HAP-1 (cell line): ENCODE data around the gene ALDH3B2.
"Not testable (repeated sequence)": the region's sequence is repeated elsewhere in the genome, so short reads cannot be mapped to it uniquely, and the experiment has no call there.

Source experiments
- DNase-seq, 2 experiments: peaks; one replicate each; pipeline ENCODE4 v3.0.0-alpha.2; 2016 to 2020; ENCODE audit warnings: low spot score in 2 of 2
- H3K27me3 ChIP-seq: fragments of 250-450 bp; sonication (Bioruptor Pico); 2 replicates; pipeline ENCODE4 v1.5.1; 2020; ENCODE audit warnings: low read depth, mild to moderate bottlenecking, moderate library complexity
- H3K36me3 ChIP-seq: fragments of 250-450 bp; sonication (Bioruptor Pico); replicated peaks from 2 replicates; pipeline ENCODE4 v1.5.1; 2020; ENCODE audit warnings: mild to moderate bottlenecking
- H3K4me1 ChIP-seq: fragments of 250-450 bp; sonication (Bioruptor Pico); 2 replicates; pipeline ENCODE4 v1.5.1; 2020; ENCODE audit warnings: mild to moderate bottlenecking
- H3K4me3 ChIP-seq: fragments of 250-450 bp; sonication (Bioruptor Pico); 2 replicates; pipeline ENCODE4 v1.5.1; 2020; ENCODE audit warnings: mild to moderate bottlenecking, moderate library complexity
- H3K9me3 ChIP-seq: fragments of 250-450 bp; sonication (Bioruptor Pico); 2 replicates; pipeline ENCODE4 v1.5.1; 2020; ENCODE audit warnings: mild to moderate bottlenecking, moderate library complexity
- in situ Hi-C: fragments of 300-500 bp; cut with MboI; formaldehyde crosslinking; loops from 3 replicates; pipeline ENCODE4 v1.14.3; 2020; ENCODE audit warnings: low sequenced_read_pairs, inconsistent platforms, mixed read lengths

The ALDH3B2 gene

DNA sequence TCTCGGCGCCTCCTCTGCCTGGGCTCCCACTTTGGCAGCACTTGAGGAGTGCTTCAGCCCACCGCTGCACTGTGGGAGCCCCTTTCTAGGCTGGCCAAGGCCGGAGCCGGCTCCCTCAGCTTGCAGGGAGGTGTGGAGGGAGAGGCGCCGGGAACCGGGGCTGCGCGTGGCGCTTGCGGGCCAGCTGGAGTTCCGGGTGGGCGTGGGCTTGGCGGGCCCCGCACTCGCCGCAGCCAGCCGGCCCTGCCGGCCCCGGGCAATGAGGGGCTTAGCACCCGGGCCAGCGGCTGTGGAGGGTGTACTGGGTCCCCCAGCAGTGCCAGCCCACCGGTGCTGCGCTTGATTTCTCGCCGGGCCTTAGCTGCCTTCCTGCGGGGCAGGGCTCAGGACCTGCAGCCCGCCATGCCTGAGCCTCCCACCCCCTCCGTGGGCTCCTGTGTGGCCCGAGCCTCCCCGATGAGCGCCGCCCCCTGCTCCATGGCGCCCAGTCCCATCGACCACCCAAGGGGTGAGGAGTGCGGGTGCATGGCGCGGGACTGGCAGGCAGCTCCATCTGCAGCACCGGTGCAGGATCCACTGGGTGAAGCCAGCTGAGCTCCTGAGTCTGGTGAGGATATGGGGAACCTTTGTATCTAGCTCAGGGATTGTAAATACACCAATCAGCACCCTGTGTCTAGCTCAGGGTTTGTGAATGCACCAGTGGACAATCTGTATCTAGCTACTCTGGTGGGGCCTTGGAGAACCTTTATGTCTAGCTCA, 55.3 kb downstream of the ALDH3B2 start:
- in situ Hi-C loops, H3K4me3 ChIP-seq, H3K4me1 ChIP-seq, H3K27me3 ChIP-seq, DNase-seq, H3K9me3 ChIP-seq, H3K36me3 ChIP-seq: not testable (repeated sequence)

DNA sequence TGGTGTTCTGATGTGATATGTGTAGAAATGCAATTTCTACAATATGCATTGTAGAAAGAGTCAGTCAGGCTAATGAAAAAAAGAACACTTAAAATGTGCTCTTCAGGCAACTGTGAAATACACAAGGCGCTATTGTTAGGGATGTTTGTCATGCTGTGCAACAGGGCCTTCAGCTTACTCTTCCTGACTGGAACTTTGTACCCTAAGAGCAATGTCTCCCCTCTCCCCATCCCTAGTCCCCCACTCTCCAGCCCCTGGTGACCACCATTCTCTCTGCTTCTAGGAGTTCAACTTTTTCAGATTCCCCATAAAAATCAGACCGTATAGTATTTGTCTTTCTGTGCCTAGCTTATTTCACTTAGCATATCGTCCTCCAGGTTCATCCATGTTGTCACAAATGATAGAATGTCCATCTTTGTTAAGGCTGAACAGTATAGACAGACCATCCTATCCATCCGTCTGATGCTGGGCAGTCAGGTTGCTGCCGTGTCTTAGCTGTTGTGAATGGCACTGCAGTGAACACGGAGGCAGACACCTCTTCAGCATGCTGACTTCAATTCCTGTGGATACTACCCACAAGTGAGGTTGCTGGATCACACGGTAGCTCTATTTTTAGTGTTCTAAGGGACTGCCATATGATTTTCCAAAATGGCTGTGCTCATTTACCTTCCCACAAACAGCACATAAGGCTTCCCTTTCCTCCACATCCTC, 57.0 kb downstream of the ALDH3B2 start:
- Histone ChIP-seq H3K4me3 (no peak overlapping the region), H3K36me3 (peaks cover 5% of the 10 kb centered on the region), H3K27me3 (no peaks in the 10 kb centered on the region), H3K9me3 (0 out of 2 replicates have a peak, but pooled peaks cover 3% of the 10 kb centered on the region), H3K4me1 (peaks cover 6% of the 10 kb centered on the region)
- no peak for DNase-seq
- in situ Hi-C loops = no loop called here

DNA sequence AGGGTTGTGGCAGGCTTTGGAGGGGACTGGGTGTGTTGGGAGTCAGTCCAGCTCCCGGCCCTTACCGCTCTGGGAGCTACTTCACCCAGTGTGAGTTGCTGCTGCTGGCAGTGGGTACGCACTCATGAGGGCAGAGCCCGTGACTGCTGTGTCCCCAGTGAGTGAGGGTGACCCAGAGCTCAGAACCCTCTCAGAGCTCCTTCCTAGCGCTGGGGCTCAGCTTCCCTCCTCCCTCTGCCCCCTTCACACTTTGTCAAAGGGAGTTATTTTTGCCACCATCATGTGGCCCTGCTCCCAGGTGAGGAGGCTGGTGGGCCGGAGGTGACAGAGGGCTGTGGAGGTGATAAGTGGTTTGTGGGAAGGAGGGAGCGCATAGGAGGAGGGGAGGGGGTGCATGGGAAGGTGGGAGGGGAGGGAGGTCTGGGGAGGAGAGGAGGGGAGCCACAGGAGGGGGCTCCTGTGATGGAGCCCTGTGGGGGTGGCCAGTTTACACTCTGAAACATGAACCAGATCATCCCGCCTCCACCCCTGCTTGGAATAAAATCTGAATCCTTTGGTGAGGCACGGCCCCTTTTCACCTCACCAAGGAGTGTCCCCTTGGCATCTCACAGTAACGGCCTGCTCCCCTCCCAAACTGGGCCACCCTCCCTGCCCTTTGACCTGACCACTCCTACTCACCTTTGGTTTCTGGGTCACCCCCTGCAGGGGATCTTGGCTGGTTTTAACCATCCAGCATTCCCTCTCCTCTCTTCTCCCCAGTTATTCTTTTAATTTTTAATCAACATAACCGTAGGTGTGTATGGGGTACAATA, 57.8 kb downstream of the ALDH3B2 start:
- peaks cover 2% of the 10 kb centered on the region for H3K4me1 ChIP-seq
- in situ Hi-C loops = no loop called here
- H3K9me3 ChIP-seq = no peaks in the 10 kb centered on the region
- DNase-seq = no peak
- no peak overlapping the region for H3K4me3 ChIP-seq
- H3K36me3 ChIP-seq = peaks cover 12% of the 10 kb centered on the region
- H3K27me3 ChIP-seq = no peaks in the 10 kb centered on the region

DNA sequence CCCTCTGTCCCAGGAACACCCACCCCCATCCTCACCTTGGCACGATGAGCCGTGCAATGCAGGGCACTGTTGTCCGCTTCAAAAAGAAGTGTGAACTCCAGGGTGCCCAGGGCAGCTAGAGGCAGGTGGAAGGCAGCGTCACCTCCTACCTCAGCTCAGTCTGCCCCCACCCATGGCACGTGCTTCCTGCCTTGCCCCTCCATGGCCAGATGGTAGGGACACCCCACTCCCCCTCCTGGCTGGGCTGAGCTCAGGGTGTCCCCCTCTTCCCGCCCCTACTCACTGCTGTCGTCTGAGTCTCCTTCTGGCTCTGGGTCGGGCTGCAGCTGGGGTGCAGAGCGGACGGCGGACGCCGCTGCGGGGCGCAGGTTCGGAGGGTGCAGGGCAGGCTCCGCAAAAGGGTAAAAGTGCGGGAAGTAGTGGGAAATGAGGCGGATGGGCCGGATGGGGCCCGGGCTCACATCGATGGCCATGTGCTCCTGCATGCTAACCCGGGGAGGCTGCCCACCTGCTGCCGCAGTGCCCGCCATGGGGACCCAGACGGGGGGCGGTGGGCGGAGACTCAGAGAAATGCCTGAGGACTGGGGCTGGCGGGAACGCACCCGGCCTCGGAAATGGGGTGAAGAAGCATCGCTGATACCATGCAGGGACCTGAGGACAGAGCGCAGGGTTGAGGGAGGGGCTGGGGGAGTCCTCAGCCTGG, 58.5 kb downstream of the ALDH3B2 start:
- no peak overlapping the region for H3K4me3 ChIP-seq
- H3K27me3 ChIP-seq = no peaks in the 10 kb centered on the region
- no peak for DNase-seq
- no peaks in the 10 kb centered on the region for H3K9me3 ChIP-seq
- in situ Hi-C loops = no loop called here
- H3K4me1 ChIP-seq = no peaks in the 10 kb centered on the region
- H3K36me3 ChIP-seq = peaks cover 20% of the 10 kb centered on the region

DNA sequence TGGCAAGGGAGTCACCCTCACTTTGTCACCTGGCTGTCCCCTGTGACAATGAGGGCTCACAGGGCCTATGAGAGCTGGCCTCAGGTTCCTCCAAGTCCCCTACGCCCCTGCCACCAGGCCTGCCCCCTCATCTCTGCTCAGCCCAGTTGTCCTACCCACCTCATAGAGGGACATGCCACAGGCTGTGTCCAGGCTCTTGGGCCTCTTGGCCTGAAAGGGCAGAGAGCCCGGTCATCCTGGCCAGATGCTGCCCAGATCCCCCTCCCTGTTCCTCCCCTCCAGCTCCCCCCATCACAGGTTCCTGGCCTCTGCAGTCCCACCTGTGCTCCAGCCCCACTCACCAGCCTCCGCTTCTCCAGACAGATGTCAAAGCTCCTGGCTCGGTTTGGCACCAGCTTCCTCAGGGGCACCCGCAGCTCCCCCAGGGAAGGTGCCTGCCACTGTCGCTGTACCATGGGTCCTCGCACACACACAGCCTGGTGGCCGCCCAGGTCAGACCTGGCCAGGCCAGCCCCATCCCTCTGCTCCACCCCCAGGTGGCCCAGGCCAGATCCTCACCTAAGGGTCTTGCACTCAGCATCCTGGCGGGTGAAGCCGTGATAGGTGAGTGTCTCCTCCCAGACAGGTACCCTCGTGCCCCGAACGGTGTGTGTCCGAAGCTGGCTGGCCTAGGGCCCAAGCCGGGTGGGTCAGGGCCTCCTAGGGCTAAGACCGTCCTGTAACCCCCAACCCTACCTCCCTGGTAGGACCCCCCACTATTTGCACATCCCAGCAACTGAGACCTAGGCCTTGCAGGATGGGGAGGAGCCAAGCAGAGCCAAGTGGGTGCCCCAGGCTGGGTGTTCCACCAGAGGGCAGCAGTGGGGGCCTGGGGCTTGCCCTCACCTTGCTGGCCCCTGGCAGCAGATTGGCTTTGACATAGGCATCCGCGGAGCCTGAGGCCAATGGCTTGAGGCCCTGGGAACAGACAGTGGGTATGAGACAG, 59.4 kb downstream of the ALDH3B2 start:
- in situ Hi-C loops = no loop called here
- Histone ChIP-seq H3K9me3 (no peaks in the 10 kb centered on the region), H3K36me3 (peaks cover 29% of the 10 kb centered on the region), H3K4me1 (no peaks in the 10 kb centered on the region), H3K27me3 (no peaks in the 10 kb centered on the region), H3K4me3 (no peak overlapping the region)
- peak; percentile 31 to 78 for DNase-seq

DNA sequence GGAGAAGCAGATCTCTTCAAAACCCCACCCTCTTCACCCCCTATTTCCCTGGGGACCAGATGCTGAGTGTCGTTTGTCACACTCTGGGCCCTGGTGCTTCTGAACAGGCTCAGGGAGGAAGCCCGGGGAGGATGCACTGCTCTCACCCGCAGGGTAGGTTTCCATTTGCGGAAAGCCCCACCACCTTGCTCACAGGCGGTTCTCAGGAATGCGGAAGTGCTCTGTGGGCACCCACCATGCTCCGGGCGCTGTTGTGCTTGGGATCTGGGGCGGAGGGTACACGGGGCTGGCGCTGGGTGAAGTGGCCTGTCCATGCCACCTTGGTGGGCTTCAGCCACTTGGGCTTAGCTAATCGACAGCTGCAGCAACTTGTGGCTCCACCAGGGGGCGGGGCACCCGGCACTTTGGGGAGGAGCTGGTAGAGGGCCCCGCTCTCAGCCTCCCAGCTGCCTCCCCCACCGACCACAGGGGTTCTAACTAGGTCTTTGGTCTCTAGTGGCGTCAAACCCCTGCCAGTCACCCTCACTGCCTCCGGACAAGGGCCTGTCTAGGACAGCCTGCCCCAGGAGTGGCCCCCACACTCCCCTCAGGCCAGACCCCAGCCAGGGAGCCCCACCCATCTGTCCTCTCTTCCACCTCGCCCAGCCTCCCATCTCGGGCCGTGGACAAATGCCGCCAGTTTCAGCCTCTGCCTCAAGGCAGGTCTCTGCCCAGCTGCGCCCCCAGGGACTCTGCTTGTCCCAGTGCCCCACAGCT, 60.3 kb downstream of the ALDH3B2 start:
- Histone ChIP-seq H3K9me3 (no peaks in the 10 kb centered on the region), H3K4me3 (no peak overlapping the region), H3K36me3 (peaks cover 37% of the 10 kb centered on the region), H3K27me3 (no peaks in the 10 kb centered on the region), H3K4me1 (no peaks in the 10 kb centered on the region)
- peak; percentile 47 to 85 for DNase-seq
- in situ Hi-C loops = no loop called here

DNA sequence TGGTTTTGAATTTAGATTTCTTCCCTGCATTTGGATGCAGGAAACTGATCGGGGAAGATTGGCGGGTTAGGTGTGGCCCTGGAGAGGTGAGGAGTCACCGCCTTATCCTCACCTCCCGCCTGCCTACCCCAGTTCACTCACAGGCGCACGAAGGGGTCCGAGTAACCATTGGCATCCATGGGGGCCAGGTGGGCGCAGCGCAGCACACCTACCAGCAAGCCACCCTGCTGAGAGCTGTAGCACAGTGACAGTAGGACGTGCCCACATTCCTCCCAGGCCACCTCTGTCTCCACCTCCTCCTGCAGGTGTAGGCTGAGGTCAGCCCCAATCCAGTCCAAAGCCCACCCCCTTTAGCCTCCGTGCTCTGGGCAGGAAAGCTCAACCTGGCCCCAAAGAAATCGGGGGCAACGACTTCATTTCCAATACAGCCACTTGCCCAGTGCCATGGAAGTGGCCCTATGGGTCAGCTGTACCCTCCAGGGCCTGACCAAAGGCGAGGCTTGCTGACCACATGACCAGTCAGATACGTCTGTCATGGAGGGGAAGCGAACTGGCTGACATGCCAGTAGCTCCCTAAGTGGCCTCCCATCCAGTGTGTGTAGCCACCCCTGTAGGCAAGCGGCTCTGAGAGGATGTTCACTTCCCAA, 61.0 kb downstream of the ALDH3B2 start:
- H3K4me3 ChIP-seq = no peak overlapping the region
- H3K9me3 ChIP-seq = no peaks in the 10 kb centered on the region
- no peak for DNase-seq
- no peaks in the 10 kb centered on the region for H3K27me3 ChIP-seq
- in situ Hi-C loops = no loop called here
- H3K36me3 ChIP-seq = peaks cover 44% of the 10 kb centered on the region
- H3K4me1 ChIP-seq = no peaks in the 10 kb centered on the region

DNA sequence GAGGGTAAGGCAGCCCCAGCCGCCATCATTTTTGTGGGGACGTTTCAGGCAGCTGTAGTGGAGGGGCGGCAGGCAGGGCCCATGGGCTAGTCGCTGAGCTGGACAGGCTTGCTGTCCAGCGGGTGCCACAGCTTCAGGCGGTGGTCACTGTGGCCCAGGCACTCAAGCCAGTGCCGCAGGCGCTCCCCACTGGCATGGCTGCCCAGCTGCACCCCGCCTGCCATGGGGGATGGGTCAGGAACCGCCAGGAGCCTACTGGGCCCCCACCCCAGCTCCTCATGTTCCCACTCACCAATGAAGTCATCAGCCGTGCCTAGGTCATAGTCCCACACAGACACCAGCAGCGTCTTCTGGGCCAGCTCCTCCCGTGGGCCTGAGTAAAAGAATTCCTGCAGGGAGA, 61.7 kb downstream of the ALDH3B2 start:
- Histone ChIP-seq H3K9me3 (no peaks in the 10 kb centered on the region), H3K4me3 (no peak overlapping the region), H3K4me1 (peaks cover 4% of the 10 kb centered on the region), H3K36me3 (peaks cover 49% of the 10 kb centered on the region), H3K27me3 (no peaks in the 10 kb centered on the region)
- no peak for DNase-seq
- in situ Hi-C loops = no loop called here
